GM19240 (cell line): ENCODE measurements around the gene OGFOD1.
A peak's percentile ranks its signal among the peaks of the same experiment; 100 is the strongest.

Source experiments
- DNase-seq: peaks from one replicate; pipeline ENCODE4 v3.0.0; 2011; ENCODE audit warnings: low spot score; ENCODE audit not compliant: insufficient read length

OGFOD1 gene

GRCh38 chr16:56426585-56426984 lies 24.8 kb upstream of the OGFOD1 start:
- no peak for DNase-seq

GRCh38 chr16:56428091-56428490 lies 23.3 kb upstream of the OGFOD1 start:
- no peak for DNase-seq

- no peak for DNase-seq
Measured at GRCh38 chr16:56436258-56436657, 15.1 kb upstream of the OGFOD1 start.

- no peak for DNase-seq
Measured at GRCh38 chr16:56438038-56438437, 13.3 kb upstream of the OGFOD1 start.

- DNase-seq: no peak
Measured at GRCh38 chr16:56447286-56447685, 4.1 kb upstream of the OGFOD1 start.

GRCh38 chr16:56448005-56448404 lies 3.3 kb upstream of the OGFOD1 start:
- DNase-seq: no peak

- DNase-seq: no peak
Measured at GRCh38 chr16:56450275-56450985, 924 bp upstream of the OGFOD1 start.

- peak; percentile 15 for DNase-seq
Measured at GRCh38 chr16:56451753-56452689, 667 bp downstream of the OGFOD1 start.

GRCh38 chr16:56457927-56458470 lies 6.6 kb downstream of the OGFOD1 start:
- DNase-seq: no peak

- no peak for DNase-seq
Measured at GRCh38 chr16:56460101-56460500, 8.7 kb downstream of the OGFOD1 start.

- no peak for DNase-seq
Measured at GRCh38 chr16:56462064-56462796, 10.9 kb downstream of the OGFOD1 start.

- DNase-seq: no peak
Measured at GRCh38 chr16:56463153-56463552, 11.8 kb downstream of the OGFOD1 start.

- no peak for DNase-seq
Measured at GRCh38 chr16:56466344-56466743, 15.0 kb downstream of the OGFOD1 start.

GRCh38 chr16:56468800-56469199 lies 17.4 kb downstream of the OGFOD1 start:
- DNase-seq: no peak

- no peak for DNase-seq
Measured at GRCh38 chr16:56469748-56470147, 18.4 kb downstream of the OGFOD1 start.

GRCh38 chr16:56470232-56470631 lies 18.9 kb downstream of the OGFOD1 start:
- DNase-seq: no peak

- no peak for DNase-seq
Measured at GRCh38 chr16:56470666-56471065, 19.3 kb downstream of the OGFOD1 start.

GRCh38 chr16:56475201-56475600 lies 23.8 kb downstream of the OGFOD1 start:
- no peak for DNase-seq

- DNase-seq: no peak
Measured at GRCh38 chr16:56477096-56477878, 25.9 kb downstream of the OGFOD1 start.

- DNase-seq: no peak
Measured at GRCh38 chr16:56478281-56479049, 27.1 kb downstream of the OGFOD1 start.
